ENCODE data around the gene SGK1.

- TF ChIP-seq FOXP2 (optimal IDR thresholded peaks at IDR 0.05; ENCODE audit: control extremely low read depth, extremely low read length, insufficient read depth) (no peak), POLR2AphosphoS5 (IDR thresholded peaks at IDR 0.05; ENCODE audit: borderline replicate concordance, low read depth, low read length) (no peak)
Measured at GRCh38 chr6:134134654-134135053, 183.3 kb downstream of the SGK1 start.
